IMR-90 (cell line): ENCODE measurements around the gene CROCC2. TPM values are rescaled to one million over a fixed set of nuclear protein-coding genes. Genes with fewer than 3 reads are reported as not detected.

ENCODE experiments used
- ATAC-seq: fragments of 200-7000 bp; cut with Tn5 transposase; 2 replicates; pipeline ENCODE4 v1.9.1; 2020; ENCODE audit warnings: low read depth, mild to moderate bottlenecking, moderate library complexity
- BruUV-seq: library from RNA; stranded (reverse); fragments of 400-500 nt; replicated peaks from 2 replicates; lab custom pipeline; 2021; lab: Mats Ljungman, UMichigan
- CTCF ChIA-PET: fragments of 300-600 bp; formaldehyde crosslinking; extraction: SDS; loops from one replicate; lab custom pipeline; 2021; ENCODE audit warnings: antibody characterized with exemption; lab: Yijun Ruan, JAX
- POLR2A ChIA-PET: fragments of 300-600 bp; sonication (Branson Sonifier 250); formaldehyde crosslinking; loops from one replicate; lab custom pipeline; 2022; ENCODE audit warnings: antibody characterized with exemption; ENCODE audit not compliant: unreplicated experiment; lab: Charles Lee
- DNase-seq: peaks from one replicate; pipeline ENCODE4 v3.0.0; 2013
- H2AFZ ChIP-seq: replicated peaks from 2 replicates; pipeline ENCODE3; 2013; ENCODE audit warnings: low read length, mild to moderate bottlenecking; ENCODE audit not compliant: poor library complexity
- H2AK5ac ChIP-seq: 2 replicates; pipeline ENCODE4 v1.6.1; 2013; ENCODE audit warnings: low read depth, low read length, inconsistent platforms
- H2AK9ac ChIP-seq: replicated peaks from 2 replicates; pipeline ENCODE3; 2013; ENCODE audit warnings: mild to moderate bottlenecking, low read depth, low read length, moderate library complexity; ENCODE audit not compliant: poor library complexity
- H2BK120ac ChIP-seq: 2 replicates; pipeline ENCODE4 v1.6.1; 2013; ENCODE audit warnings: low read depth, low read length, inconsistent platforms
- H2BK15ac ChIP-seq: 3 replicates; pipeline ENCODE4 v1.6.1; 2013; ENCODE audit warnings: low read depth, low read length, inconsistent platforms
- H2BK20ac ChIP-seq: 2 replicates; pipeline ENCODE4 v1.6.1; 2013; ENCODE audit warnings: low read depth, mild to moderate bottlenecking, inconsistent platforms, low read length, moderate library complexity
- H2BK5ac ChIP-seq: 2 replicates; pipeline ENCODE4 v1.6.1; 2013; ENCODE audit warnings: mild to moderate bottlenecking, low read depth, low read length, inconsistent platforms; ENCODE audit not compliant: poor library complexity, severe bottlenecking
- H3K14ac ChIP-seq: replicated peaks from 2 replicates; pipeline ENCODE4 v1.6.1; 2013; ENCODE audit warnings: low read depth, low read length, inconsistent platforms
- H3K18ac ChIP-seq: 2 replicates; pipeline ENCODE4 v1.6.1; 2013; ENCODE audit warnings: low read depth, low read length, control low read depth
- H3K23ac ChIP-seq: 2 replicates; pipeline ENCODE4 v1.6.1; 2013; ENCODE audit warnings: low read depth, low read length, inconsistent platforms
- H3K27ac ChIP-seq: 2 replicates; pipeline ENCODE4 v1.5.1; 2013; ENCODE audit warnings: mild to moderate bottlenecking, control low read depth, low read length; ENCODE audit not compliant: insufficient read depth
- H3K27me3 ChIP-seq: 2 replicates; pipeline ENCODE4 v1.6.1; 2013; ENCODE audit warnings: low read length; ENCODE audit not compliant: control insufficient read depth, insufficient read depth
- H3K36me3 ChIP-seq: 2 replicates; pipeline ENCODE4 v1.6.1; 2013; ENCODE audit warnings: low read length, mixed read lengths; ENCODE audit not compliant: control insufficient read depth, insufficient read depth
- H3K4ac ChIP-seq: 2 replicates; pipeline ENCODE4 v1.6.1; 2013; ENCODE audit warnings: low read depth, low read length, inconsistent platforms
- H3K4me1 ChIP-seq: 2 replicates; pipeline ENCODE4 v1.6.1; 2013; ENCODE audit warnings: low read length, mixed read lengths; ENCODE audit not compliant: control insufficient read depth, insufficient read depth
- H3K4me2 ChIP-seq: 2 replicates; pipeline ENCODE4 v1.6.1; 2013; ENCODE audit warnings: low read depth, mild to moderate bottlenecking, control low read depth, low read length, moderate library complexity
- H3K4me3 ChIP-seq: 2 replicates; pipeline ENCODE4 v1.5.1; 2013; ENCODE audit warnings: low read depth, mild to moderate bottlenecking, control low read depth, low read length, moderate library complexity; ENCODE audit not compliant: insufficient read depth
- H3K56ac ChIP-seq: 2 replicates; pipeline ENCODE4 v1.6.1; 2013; ENCODE audit warnings: low read length, inconsistent platforms; ENCODE audit not compliant: insufficient read depth; ENCODE audit errors: extremely low read depth
- H3K79me1 ChIP-seq, 2 experiments: 2 replicates each; pipeline ENCODE4 v1.6.1; 2013; ENCODE audit warnings: low read length in 2 of 2, inconsistent platforms in 1 of 2, low read depth in 1 of 2
- H3K9ac ChIP-seq: 2 replicates; pipeline ENCODE4 v1.6.1; 2013; ENCODE audit warnings: low read depth, low read length, control low read depth
- H3K9me1 ChIP-seq: 2 replicates; pipeline ENCODE4 v1.6.1; 2013; ENCODE audit warnings: low read length, inconsistent platforms; ENCODE audit not compliant: insufficient read depth
- H3K9me3 ChIP-seq: 2 replicates; pipeline ENCODE4 v1.6.1; 2013; ENCODE audit warnings: low read length; ENCODE audit not compliant: control insufficient read depth, insufficient read depth
- H4K20me1 ChIP-seq: 2 replicates; pipeline ENCODE4 v1.6.1; 2013; ENCODE audit warnings: low read length, inconsistent platforms; ENCODE audit not compliant: insufficient read depth
- H4K5ac ChIP-seq: 2 replicates; pipeline ENCODE4 v1.6.1; 2013; ENCODE audit warnings: mild to moderate bottlenecking, low read depth, low read length, control low read depth
- H4K8ac ChIP-seq, 2 experiments: 2 replicates each; pipeline ENCODE4 v1.6.1; 2013; ENCODE audit warnings: low read depth in 2 of 2, low read length in 2 of 2, control low read depth in 1 of 2, inconsistent platforms in 1 of 2
- H4K91ac ChIP-seq: 2 replicates; pipeline ENCODE4 v1.6.1; 2013; ENCODE audit warnings: low read depth, low read length, inconsistent platforms; ENCODE audit not compliant: insufficient read depth
- BHLHE40 ChIP-seq: fragments of 150-350 bp; IDR thresholded peaks from 2 replicates; pipeline ENCODE4 v1.6.1; 2016; ENCODE audit warnings: mild to moderate bottlenecking, low read depth, low read length
- FOS ChIP-seq: fragments of 150-350 bp; IDR thresholded peaks from 2 replicates; pipeline ENCODE4 v1.6.1; 2016; ENCODE audit warnings: low read depth, low read length
- MAFK ChIP-seq: IDR thresholded peaks from 2 replicates; pipeline ENCODE4 v1.6.1; 2012; ENCODE audit warnings: low read depth, low read length, improper control_type of control experiment
- MAZ ChIP-seq: IDR thresholded peaks from 2 replicates; pipeline ENCODE4 v1.6.1; 2012; ENCODE audit warnings: low read depth, mild to moderate bottlenecking, low read length, improper control_type of control experiment, moderate library complexity, borderline replicate concordance
- NFE2L2 ChIP-seq: fragments of 150-350 bp; IDR thresholded peaks from 2 replicates; pipeline ENCODE4 v1.6.1; 2016; ENCODE audit warnings: low read depth, mild to moderate bottlenecking, low read length
- POLR2A ChIP-seq: IDR thresholded peaks from 2 replicates; pipeline ENCODE4 v1.6.1; 2012; ENCODE audit warnings: mild to moderate bottlenecking, low read depth, low read length
- RAD21 ChIP-seq: IDR thresholded peaks from 2 replicates; pipeline ENCODE4 v1.6.1; 2012; ENCODE audit warnings: low read length, improper control_type of control experiment
- RCOR1 ChIP-seq: IDR thresholded peaks from 2 replicates; pipeline ENCODE4 v1.6.1; 2012; ENCODE audit warnings: mild to moderate bottlenecking, low read length, improper control_type of control experiment; ENCODE audit not compliant: insufficient replicate concordance
- SMC3 ChIP-seq: fragments of 150-350 bp; IDR thresholded peaks from 2 replicates; pipeline ENCODE4 v1.6.1; 2016; ENCODE audit warnings: low read depth, mild to moderate bottlenecking, antibody characterized with exemption, low read length, moderate library complexity
- WGBS, 2 experiments: methylation state at CpG; one replicate each; pipeline versions ENCODE4 v1.1.5 to v1.1.7; 2013; ENCODE audit warnings: missing lambda C conversion rate in 2 of 2; ENCODE audit not compliant: insufficient read length in 1 of 2; ENCODE audit errors: extremely low coverage in 2 of 2; 5-methylcytosine and 5-hydroxymethylcytosine counted together
- dilution Hi-C: fragments of 300-500 bp; cut with HindIII; formaldehyde crosslinking; loops from one replicate; pipeline ENCODE4 v1.14.3; 2018; ENCODE audit warnings: low sequenced_read_pairs; ENCODE audit not compliant: unreplicated experiment
- in situ Hi-C: fragments of 300-500 bp; cut with MboI; formaldehyde crosslinking; loops from 3 replicates; pipeline ENCODE4 v1.14.3; 2019; ENCODE audit warnings: low sequenced_read_pairs, inconsistent platforms, mixed read lengths
- intact Hi-C: fragments of 100-400 bp; cut with micrococcal nuclease; formaldehyde crosslinking; loops from 2 replicates; pipeline ENCODE4 v1.10.0; 2022
- polyA plus RNA-seq, 3 experiments: library from polyadenylated mRNA; depleted of rRNA; stranded (reverse); fragments of >200 nt; gene quantifications; 2 replicates each; pipeline ENCODE4 v1.2.3, GENCODE V29; 2012; ENCODE audit warnings: low replicate concordance in 1 of 3
- total RNA-seq: library from RNA; depleted of rRNA; stranded (reverse); fragments of >200 nt; gene quantifications from 2 replicates; pipeline ENCODE4 v1.2.3, GENCODE V29; 2012
- TF ChIP-seq, protein P1 (sequence below): conservative IDR thresholded peaks from 2 replicates; pipeline ENCODE4 v1.5.1; 2012; ENCODE audit warnings: mild to moderate bottlenecking, low read depth, low read length, improper control_type of control experiment
- TF ChIP-seq, protein P2 (sequence below): fragments of 150-350 bp; IDR thresholded peaks from 2 replicates; pipeline ENCODE4 v1.6.1; 2017; ENCODE audit warnings: mild to moderate bottlenecking, antibody characterized with exemption, low read length, low read depth
- TF ChIP-seq, protein P3 (sequence below): fragments of 150-350 bp; IDR thresholded peaks from 2 replicates; pipeline ENCODE4 v1.6.1; 2016; ENCODE audit warnings: low read depth, mild to moderate bottlenecking, low read length, moderate library complexity, borderline replicate concordance

The CROCC2 gene
- total and polyA plus RNA-seq, 2 of the 4 experiments (the other 2 are of a cell fraction): not detected

DNA sequence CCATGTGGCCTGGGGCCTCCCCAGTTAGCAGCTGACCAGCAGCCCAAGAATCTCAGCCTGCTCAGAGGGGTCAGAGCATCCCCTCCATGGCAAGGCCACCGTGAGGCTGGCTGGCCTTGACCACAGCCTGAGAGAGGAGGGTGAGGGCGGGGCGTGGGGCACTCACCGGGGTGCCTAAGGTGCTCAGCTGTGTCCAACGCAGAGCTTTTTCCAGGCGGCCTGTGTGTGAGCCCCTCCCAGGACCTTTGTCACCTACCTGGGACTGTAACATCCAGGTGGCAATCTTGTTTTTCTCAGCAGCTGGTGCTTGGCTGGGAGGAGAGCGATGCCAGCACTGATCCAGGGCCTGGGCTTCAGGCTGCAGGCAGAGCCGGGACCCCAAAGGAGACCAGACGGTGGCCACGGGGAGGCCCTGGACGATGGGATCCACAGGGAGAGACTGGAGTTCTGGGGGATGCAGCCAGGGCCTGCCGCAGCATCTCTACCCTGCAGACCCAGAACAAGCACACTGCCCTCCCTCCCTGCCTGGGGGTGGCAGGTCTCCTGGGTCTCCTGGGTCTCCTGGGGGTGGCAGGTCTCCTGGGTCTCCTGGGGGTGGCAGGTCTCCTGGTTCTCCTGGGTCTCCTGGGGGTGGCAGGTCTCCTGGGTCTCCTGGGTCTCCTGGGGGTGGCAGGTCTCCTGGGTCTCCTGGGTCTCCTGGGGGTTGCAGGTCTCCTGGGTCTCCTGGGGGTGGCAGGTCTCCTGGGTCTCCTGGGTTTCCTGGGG is 104.6 kb downstream of the CROCC2 start:
- Histone ChIP-seq H2AK5ac (peak overlapping the region; percentile 62), H3K27ac (peak overlapping the region; percentile 83), H3K14ac (no peak overlapping the region), H3K36me3 (peaks cover 5% of the 10 kb centered on the region; the same call in 1 of the 2 replicates), H2BK15ac (no peak overlapping the region), H3K23ac (no peak overlapping the region), H3K4me1 (peaks cover 13% of the 10 kb centered on the region; the same call in 1 of the 2 replicates), H3K4ac (peak overlapping the region; percentile 52), H3K9me3 (no peaks in the 10 kb centered on the region), H3K18ac (no peak overlapping the region; the same call in 1 of the 2 replicates), H3K9me1 (peaks cover 8% of the 10 kb centered on the region; the same call in 1 of the 2 replicates), H3K4me2 (peak overlapping the region; percentile 62; the same call in 1 of the 2 replicates), H3K79me1 (peaks cover 0 to 5% of the 10 kb centered on the region in 2 experiments; a peak in 1 of 4 replicates), H4K5ac (peak overlapping the region; percentile 23; the same call in 1 of the 2 replicates), H3K4me3 (no peak overlapping the region), H4K20me1 (no peaks in the 10 kb centered on the region), H4K91ac (peak overlapping the region; percentile 64; the same call in 1 of the 2 replicates), H2AFZ (peak overlapping the region; percentile 91), H2BK120ac (0 out of 2 replicates have a peak overlapping the region, but pooled peaks have one; percentile 62), H3K9ac (0 out of 2 replicates have a peak overlapping the region, but pooled peaks have one; percentile 30), H3K56ac (no peak overlapping the region), H2BK5ac (peak overlapping the region; percentile 17), H4K8ac (peak overlapping the region; percentile 66 to 87; a peak in 3 of 4 replicates), H3K27me3 (no peaks in the 10 kb centered on the region), H2BK20ac (peak overlapping the region; percentile 27; the same call in 1 of the 2 replicates), H2AK9ac (peak overlapping the region; percentile 78)
- DNase-seq (no peak), ATAC-seq (no peak)
- dilution Hi-C loops (no loop called here), intact Hi-C loops (no loop called here), in situ Hi-C loops (no loop called here)
- WGBS, 2 experiments: 89% methylated on average over 5 of the region's 12 CpGs; no CpG with 5 or more reads in 1 of the 2 experiments
- CTCF ChIA-PET: no interaction called here
- no TSS peak for BruUV-seq
- POLR2A ChIA-PET: no interaction called here
- TF ChIP-seq MAZ (no peak), SMC3 (no peak), MAFK (no peak), RCOR1 (no peak), RAD21 (no peak), NFE2L2 (no peak), FOS (no peak), POLR2A (no peak), BHLHE40 (no peak)
- TF ChIP-seq, protein P1, sequence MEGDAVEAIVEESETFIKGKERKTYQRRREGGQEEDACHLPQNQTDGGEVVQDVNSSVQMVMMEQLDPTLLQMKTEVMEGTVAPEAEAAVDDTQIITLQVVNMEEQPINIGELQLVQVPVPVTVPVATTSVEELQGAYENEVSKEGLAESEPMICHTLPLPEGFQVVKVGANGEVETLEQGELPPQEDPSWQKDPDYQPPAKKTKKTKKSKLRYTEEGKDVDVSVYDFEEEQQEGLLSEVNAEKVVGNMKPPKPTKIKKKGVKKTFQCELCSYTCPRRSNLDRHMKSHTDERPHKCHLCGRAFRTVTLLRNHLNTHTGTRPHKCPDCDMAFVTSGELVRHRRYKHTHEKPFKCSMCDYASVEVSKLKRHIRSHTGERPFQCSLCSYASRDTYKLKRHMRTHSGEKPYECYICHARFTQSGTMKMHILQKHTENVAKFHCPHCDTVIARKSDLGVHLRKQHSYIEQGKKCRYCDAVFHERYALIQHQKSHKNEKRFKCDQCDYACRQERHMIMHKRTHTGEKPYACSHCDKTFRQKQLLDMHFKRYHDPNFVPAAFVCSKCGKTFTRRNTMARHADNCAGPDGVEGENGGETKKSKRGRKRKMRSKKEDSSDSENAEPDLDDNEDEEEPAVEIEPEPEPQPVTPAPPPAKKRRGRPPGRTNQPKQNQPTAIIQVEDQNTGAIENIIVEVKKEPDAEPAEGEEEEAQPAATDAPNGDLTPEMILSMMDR: no peak
- TF ChIP-seq, protein P2, sequence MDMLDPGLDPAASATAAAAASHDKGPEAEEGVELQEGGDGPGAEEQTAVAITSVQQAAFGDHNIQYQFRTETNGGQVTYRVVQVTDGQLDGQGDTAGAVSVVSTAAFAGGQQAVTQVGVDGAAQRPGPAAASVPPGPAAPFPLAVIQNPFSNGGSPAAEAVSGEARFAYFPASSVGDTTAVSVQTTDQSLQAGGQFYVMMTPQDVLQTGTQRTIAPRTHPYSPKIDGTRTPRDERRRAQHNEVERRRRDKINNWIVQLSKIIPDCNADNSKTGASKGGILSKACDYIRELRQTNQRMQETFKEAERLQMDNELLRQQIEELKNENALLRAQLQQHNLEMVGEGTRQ: no peak
- TF ChIP-seq, protein P3, sequence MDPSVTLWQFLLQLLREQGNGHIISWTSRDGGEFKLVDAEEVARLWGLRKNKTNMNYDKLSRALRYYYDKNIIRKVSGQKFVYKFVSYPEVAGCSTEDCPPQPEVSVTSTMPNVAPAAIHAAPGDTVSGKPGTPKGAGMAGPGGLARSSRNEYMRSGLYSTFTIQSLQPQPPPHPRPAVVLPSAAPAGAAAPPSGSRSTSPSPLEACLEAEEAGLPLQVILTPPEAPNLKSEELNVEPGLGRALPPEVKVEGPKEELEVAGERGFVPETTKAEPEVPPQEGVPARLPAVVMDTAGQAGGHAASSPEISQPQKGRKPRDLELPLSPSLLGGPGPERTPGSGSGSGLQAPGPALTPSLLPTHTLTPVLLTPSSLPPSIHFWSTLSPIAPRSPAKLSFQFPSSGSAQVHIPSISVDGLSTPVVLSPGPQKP: no peak
